ENCODE measurements around the gene CFAP107. TPM values are rescaled to one million over a fixed set of nuclear protein-coding genes. Genes with fewer than 3 reads are reported as not detected.

Gene CFAP107
- total and polyA plus RNA-seq, 2 of the 13 experiments (the other 11 are each of a cell fraction or from before 2014, with no cell fraction given), result not detected

DNA sequence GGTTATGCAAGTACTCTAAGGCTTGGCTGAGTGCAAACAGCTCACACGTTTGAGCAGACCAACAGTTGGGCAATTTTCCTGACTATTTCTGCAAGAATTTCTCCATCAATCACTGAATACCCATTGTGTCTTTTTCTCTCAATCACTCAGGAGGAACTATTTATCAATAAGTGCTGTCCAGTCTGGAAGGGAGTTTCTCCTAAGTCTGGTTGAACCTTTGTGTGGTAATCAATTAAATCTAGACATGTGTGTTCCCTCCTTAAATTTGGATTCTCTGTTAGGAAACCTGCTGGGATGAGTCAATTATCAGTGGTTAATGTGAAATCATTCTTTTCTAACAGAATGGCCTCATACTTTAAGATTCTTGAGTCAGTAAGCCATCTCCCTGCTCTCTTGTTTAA is 36.9 kb upstream of the CFAP107 start:
- TF ChIP-seq RFX5 (IDR thresholded peaks at IDR 0.05; ENCODE audit: low read depth, low read length), result no peak
- no peak for TF ChIP-seq PRMT3 (CRISPR knock-in tag; IDR thresholded peaks at IDR 0.05; ENCODE audit: borderline replicate concordance, low read depth)
- TF ChIP-seq, protein P1, sequence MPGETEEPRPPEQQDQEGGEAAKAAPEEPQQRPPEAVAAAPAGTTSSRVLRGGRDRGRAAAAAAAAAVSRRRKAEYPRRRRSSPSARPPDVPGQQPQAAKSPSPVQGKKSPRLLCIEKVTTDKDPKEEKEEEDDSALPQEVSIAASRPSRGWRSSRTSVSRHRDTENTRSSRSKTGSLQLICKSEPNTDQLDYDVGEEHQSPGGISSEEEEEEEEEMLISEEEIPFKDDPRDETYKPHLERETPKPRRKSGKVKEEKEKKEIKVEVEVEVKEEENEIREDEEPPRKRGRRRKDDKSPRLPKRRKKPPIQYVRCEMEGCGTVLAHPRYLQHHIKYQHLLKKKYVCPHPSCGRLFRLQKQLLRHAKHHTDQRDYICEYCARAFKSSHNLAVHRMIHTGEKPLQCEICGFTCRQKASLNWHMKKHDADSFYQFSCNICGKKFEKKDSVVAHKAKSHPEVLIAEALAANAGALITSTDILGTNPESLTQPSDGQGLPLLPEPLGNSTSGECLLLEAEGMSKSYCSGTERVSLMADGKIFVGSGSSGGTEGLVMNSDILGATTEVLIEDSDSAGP (CRISPR knock-in tag; IDR thresholded peaks at IDR 0.05; ENCODE audit: borderline replicate concordance), result no peak
- TF ChIP-seq, protein P2, sequence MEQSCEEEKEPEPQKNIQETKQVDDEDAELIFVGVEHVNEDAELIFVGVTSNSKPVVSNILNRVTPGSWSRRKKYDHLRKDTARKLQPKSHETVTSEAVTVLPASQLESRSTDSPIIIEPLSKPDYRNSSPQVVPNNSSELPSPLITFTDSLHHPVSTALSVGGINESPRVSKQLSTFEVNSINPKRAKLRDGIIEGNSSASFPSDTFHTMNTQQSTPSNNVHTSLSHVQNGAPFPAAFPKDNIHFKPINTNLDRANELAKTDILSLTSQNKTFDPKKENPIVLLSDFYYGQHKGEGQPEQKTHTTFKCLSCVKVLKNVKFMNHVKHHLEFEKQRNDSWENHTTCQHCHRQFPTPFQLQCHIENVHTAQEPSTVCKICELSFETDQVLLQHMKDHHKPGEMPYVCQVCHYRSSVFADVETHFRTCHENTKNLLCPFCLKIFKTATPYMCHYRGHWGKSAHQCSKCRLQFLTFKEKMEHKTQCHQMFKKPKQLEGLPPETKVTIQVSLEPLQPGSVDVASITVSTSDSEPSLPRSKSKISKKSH (CRISPR knock-in tag; IDR thresholded peaks at IDR 0.05; ENCODE audit: borderline replicate concordance), result no peak
- TF ChIP-seq, protein P3, sequence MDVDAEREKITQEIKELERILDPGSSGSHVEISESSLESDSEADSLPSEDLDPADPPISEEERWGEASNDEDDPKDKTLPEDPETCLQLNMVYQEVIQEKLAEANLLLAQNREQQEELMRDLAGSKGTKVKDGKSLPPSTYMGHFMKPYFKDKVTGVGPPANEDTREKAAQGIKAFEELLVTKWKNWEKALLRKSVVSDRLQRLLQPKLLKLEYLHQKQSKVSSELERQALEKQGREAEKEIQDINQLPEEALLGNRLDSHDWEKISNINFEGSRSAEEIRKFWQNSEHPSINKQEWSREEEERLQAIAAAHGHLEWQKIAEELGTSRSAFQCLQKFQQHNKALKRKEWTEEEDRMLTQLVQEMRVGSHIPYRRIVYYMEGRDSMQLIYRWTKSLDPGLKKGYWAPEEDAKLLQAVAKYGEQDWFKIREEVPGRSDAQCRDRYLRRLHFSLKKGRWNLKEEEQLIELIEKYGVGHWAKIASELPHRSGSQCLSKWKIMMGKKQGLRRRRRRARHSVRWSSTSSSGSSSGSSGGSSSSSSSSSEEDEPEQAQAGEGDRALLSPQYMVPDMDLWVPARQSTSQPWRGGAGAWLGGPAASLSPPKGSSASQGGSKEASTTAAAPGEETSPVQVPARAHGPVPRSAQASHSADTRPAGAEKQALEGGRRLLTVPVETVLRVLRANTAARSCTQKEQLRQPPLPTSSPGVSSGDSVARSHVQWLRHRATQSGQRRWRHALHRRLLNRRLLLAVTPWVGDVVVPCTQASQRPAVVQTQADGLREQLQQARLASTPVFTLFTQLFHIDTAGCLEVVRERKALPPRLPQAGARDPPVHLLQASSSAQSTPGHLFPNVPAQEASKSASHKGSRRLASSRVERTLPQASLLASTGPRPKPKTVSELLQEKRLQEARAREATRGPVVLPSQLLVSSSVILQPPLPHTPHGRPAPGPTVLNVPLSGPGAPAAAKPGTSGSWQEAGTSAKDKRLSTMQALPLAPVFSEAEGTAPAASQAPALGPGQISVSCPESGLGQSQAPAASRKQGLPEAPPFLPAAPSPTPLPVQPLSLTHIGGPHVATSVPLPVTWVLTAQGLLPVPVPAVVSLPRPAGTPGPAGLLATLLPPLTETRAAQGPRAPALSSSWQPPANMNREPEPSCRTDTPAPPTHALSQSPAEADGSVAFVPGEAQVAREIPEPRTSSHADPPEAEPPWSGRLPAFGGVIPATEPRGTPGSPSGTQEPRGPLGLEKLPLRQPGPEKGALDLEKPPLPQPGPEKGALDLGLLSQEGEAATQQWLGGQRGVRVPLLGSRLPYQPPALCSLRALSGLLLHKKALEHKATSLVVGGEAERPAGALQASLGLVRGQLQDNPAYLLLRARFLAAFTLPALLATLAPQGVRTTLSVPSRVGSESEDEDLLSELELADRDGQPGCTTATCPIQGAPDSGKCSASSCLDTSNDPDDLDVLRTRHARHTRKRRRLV (CRISPR knock-in tag; IDR thresholded peaks at IDR 0.05), result no peak
- no peak for TF ChIP-seq TBX2 (CRISPR knock-in tag; IDR thresholded peaks at IDR 0.05; ENCODE audit: borderline replicate concordance)
- TF ChIP-seq PCBP1 (IDR thresholded peaks at IDR 0.05; ENCODE audit: borderline replicate concordance, low read depth, low read length), result no peak
- no peak for TF ChIP-seq ATM (IDR thresholded peaks at IDR 0.05; ENCODE audit: borderline replicate concordance)
- no peak for TF ChIP-seq U2AF1 (optimal IDR thresholded peaks at IDR 0.05; ENCODE audit: low read depth, low read length)
- no peak for TF ChIP-seq NFKBIZ (CRISPR knock-in tag; IDR thresholded peaks at IDR 0.05)
- no peak for TF ChIP-seq RFXAP (CRISPR knock-in tag; IDR thresholded peaks at IDR 0.05; ENCODE audit: borderline replicate concordance)
- TF ChIP-seq, protein P4, sequence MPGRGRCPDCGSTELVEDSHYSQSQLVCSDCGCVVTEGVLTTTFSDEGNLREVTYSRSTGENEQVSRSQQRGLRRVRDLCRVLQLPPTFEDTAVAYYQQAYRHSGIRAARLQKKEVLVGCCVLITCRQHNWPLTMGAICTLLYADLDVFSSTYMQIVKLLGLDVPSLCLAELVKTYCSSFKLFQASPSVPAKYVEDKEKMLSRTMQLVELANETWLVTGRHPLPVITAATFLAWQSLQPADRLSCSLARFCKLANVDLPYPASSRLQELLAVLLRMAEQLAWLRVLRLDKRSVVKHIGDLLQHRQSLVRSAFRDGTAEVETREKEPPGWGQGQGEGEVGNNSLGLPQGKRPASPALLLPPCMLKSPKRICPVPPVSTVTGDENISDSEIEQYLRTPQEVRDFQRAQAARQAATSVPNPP (CRISPR knock-in tag; IDR thresholded peaks at IDR 0.05), result no peak
- Histone ChIP-seq H3K9me3 (ENCODE audit: low read length) (no peaks in the 10 kb centered on the region), H3K4me1 (ENCODE audit: insufficient read depth, low read length) (no peaks in the 10 kb centered on the region), H2AFZ (ENCODE audit: low read length) (no peak overlapping the region), H3K79me2 (ENCODE audit: insufficient read depth, low read length) (no peaks in the 10 kb centered on the region), H3K27ac (ENCODE audit: extremely low read length, insufficient read depth, low read length) (no peak overlapping the region), H3K27me3 (ENCODE audit: control insufficient read depth in 1 of 2, insufficient read depth in 2 of 2, low read length in 2 of 2) (peaks cover 1 to 8% of the 10 kb centered on the region in 2 experiments; a peak in 1 of 5 replicates), H3K9ac (ENCODE audit: insufficient read depth, low read depth, low read length) (no peak overlapping the region), H3K4me2 (ENCODE audit: low read depth, low read length) (no peak overlapping the region), H3K36me3 (replicated peaks in 1 of 2; ENCODE audit: control insufficient read depth in 1 of 2, insufficient read depth in 2 of 2, low read length in 2 of 2) (no peaks in the 10 kb centered on the region), H3K4me3 (replicated peaks in 1 of 3; ENCODE audit: insufficient read depth in 1 of 3, low read depth in 2 of 3, low read length in 3 of 3) (no peak overlapping the region), H4K20me1 (ENCODE audit: insufficient read depth, low read length) (no peaks in the 10 kb centered on the region)
- no peak for DNase-seq (ENCODE audit: low spot score)
- ChIA-PET CTCF (ENCODE audit: low intra/inter-chr PET ratio, low total read pairs) (no interaction called here), POLR2A (no interaction called here)
- in situ Hi-C loops (cut with HindIII; ENCODE audit: extremely low pct_ligation_motif_present, low pct_unique_long_range_greater_than_20kb) (no loop called here), intact Hi-C loops (cut with micrococcal nuclease; ENCODE audit: unreplicated experiment) (no loop called here)
- FAIRE-seq, result no peak
- 0% methylated on average over 1 of the region's 1 CpG for WGBS (ENCODE audit: low lambda C conversion rate)
- BruUV-seq (replicated peaks), result no TSS peak
- no peak for ATAC-seq
